GM18951 (cell line): ENCODE results near the gene VASH1.

Experiments used
- POLR2A ChIP-seq: IDR thresholded peaks from 4 replicates; pipeline ENCODE4 v1.6.1; 2011; ENCODE audit warnings: mild to moderate bottlenecking; ENCODE audit not compliant: insufficient read length, insufficient read depth; ENCODE audit errors: extremely low read depth
- in situ Hi-C: fragments of 300-500 bp; cut with MboI; formaldehyde crosslinking; loops from one replicate; pipeline ENCODE4 v1.12.0; 2022; ENCODE audit warnings: low sequenced_read_pairs, mixed read lengths, inconsistent platforms; ENCODE audit not compliant: unreplicated experiment

The VASH1 gene

GRCh38 chr14:76761136-76761959, at the start of gene VASH1:
TSS of gene VASH1 (plus strand) at chr14:76761468. CDS start at chr14:76762822, 1,354 bp downstream.
- TF ChIP-seq POLR2A = peak; percentile 56
- in situ Hi-C loops = no loop called here

GRCh38 chr14:76713121-76713520, 48.1 kb upstream of the VASH1 start:
- in situ Hi-C loops = loop anchor here (5.0 to 25.0 kb wide), 2 partner anchors 79 to 349 kb away; no protein-coding TSS in a partner anchor
- no peak for TF ChIP-seq POLR2A

DNA sequence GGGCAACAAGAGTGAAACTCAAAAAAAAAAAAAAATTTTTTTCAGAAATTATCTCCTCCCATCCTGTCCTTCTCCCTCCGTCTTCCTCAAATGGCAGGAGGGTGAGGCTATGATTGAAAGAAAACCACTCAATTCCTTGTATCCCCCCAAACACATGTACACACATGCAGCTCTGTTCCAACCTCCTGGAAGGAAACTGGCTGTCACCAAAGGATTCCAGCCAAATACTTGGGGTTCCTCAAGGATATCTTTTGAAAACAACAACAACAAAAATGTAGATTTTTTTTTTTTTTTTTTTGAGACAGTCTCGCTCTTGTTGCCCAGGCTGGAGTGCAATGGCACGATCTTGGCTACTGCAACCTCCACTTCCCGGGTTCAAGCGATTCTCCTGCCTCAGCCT, 46.8 kb upstream of the VASH1 start:
- TF ChIP-seq POLR2A = no peak
- in situ Hi-C loops = loop anchor here (5.0 to 25.0 kb wide), 2 partner anchors 78 to 348 kb away; no protein-coding TSS in a partner anchor

DNA sequence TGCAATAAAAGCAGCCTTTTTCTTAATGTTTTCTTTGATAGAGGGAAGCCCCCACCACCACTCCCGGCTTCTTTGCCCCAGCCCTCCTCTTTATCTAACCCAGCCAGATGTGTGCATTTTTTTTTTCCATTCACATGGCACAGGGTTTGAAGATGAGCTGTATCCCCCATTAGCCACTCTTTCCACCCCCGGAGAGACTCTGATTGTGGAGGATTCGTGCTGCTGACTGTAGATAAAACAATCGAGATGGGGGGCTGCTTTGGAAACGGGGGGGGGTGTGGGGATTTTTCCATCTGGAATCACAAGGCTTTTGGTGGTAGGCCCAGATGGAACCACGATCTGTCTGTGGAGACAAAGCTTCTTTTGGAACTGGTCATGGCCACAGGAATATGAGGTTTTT, 46.2 kb upstream of the VASH1 start:
- in situ Hi-C loops = loop anchor here (25.0 kb wide), 1 partner anchor 347 kb away; no protein-coding TSS in a partner anchor

DNA sequence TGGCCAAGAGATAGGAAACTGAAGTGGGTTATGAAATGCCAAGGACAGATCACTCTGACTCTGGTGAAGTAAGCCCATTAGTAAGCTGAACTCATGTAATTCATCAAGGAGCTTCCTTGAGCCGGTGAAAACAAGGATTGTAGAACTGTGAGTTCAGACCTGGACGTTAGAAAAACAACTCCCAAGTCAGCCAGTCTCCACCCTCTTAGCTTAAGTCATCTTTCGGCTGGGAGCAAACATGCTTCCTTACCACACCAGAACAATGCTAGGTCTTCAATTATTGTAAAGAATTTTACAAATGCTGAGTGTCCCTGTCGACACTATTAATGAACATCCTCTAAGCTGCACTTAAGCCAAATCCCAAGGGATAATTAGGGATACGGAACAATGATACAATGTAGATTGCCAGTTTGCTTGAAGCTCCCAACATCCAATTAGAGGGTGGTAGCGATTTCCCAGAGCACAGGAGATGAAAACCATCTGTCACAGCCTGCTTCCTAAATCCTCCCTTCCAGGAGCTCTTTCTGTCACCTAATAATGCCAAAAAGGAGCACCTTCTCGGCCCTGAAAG, 45.7 kb upstream of the VASH1 start:
- in situ Hi-C loops = loop anchor here (25.0 kb wide), 1 partner anchor 347 kb away; no protein-coding TSS in a partner anchor

More for the DNA sequence above, 46.2 kb upstream of the VASH1 start:
- TF ChIP-seq POLR2A = no peak

GRCh38 chr14:76716285-76716684, 45.0 kb upstream of the VASH1 start:
- TF ChIP-seq POLR2A = no peak
- in situ Hi-C loops = loop anchor here (25.0 kb wide), 1 partner anchor 346 kb away; no protein-coding TSS in a partner anchor

More for the DNA sequence above, 45.7 kb upstream of the VASH1 start:
- no peak for TF ChIP-seq POLR2A

GRCh38 chr14:76717508-76718290, 43.6 kb upstream of the VASH1 start:
- in situ Hi-C loops = loop anchor here (25.0 kb wide), 1 partner anchor 345 kb away; no protein-coding TSS in a partner anchor

DNA sequence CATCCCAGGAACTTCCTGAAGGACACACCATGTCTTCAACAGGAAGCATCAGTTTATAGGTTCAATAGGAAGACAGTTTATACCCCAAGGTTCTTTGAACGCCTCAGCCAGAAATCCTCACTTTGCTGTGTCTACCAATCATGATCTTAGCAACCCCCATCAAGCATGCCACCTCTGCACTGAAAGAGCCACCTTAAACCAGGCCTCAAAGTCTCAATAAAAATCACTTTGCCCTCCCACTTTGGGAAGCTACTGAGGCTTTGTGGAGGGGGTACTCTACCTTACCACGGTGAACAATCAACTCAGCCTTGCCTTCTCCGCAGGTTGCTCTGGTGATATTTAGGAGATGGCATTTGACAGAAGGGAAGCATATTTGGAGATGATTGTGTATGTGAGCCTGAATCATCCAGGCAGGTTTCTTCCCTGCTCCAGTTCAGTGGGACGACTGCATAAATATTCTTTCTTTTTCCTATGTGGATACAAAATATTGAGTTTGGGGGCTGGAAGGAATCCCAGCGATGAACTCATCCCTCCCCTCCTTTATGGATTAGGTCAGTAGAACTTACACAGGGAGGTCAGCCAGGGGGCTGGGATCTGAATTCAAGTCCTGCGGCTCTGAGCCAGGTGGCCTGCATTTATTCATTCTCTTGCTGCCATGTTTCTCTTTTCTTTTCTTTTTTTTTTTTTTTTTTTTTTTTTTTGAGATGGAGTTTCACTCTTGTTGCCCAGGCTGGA, 42.8 kb upstream of the VASH1 start:
- TF ChIP-seq POLR2A = no peak
- in situ Hi-C loops = loop anchor here (25.0 kb wide), 1 partner anchor 344 kb away; no protein-coding TSS in a partner anchor

More at GRCh38 chr14:76717508-76718290, 43.6 kb upstream of the VASH1 start:
- TF ChIP-seq POLR2A = no peak

GRCh38 chr14:76719666-76720065, 41.6 kb upstream of the VASH1 start:
- no peak for TF ChIP-seq POLR2A
- in situ Hi-C loops = loop anchor here (25.0 kb wide), 1 partner anchor 343 kb away; no protein-coding TSS in a partner anchor

GRCh38 chr14:76720382-76720813, 40.9 kb upstream of the VASH1 start:
- in situ Hi-C loops = loop anchor here (25.0 kb wide), 1 partner anchor 342 kb away; no protein-coding TSS in a partner anchor
- TF ChIP-seq POLR2A = no peak

DNA sequence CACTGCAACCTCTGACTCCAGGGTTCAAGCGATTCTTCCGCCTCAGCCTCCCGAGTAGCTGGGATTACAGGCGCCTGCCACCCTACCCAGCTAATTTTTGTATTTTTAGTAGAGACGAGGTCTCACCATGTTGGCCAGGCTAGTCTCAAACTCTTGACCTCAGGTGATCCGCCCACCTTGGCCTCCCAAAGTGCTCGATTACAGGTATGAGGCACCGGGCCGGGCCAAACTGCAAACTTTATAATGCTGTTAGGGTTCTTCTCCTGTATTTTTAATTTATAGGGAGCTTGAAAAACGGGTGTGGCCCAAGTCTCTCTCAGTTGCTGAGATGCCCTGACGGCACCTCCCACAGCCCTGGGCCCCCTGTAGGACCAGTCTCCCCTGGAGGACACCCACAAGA, 39.8 kb upstream of the VASH1 start:
- in situ Hi-C loops = loop anchor here (25.0 kb wide), 1 partner anchor 341 kb away; no protein-coding TSS in a partner anchor

GRCh38 chr14:76724651-76725550, 36.4 kb upstream of the VASH1 start:
- in situ Hi-C loops = loop anchor here (25.0 kb wide), 1 partner anchor 337 kb away; no protein-coding TSS in a partner anchor
- TF ChIP-seq POLR2A = no peak
